GM12875 (cell line): Measurements from ENCODE around the gene GNS.
A peak's percentile ranks its signal among the peaks of the same experiment; 100 is the strongest.

ENCODE experiments used
- H3K4me3 ChIP-seq: one replicate; pipeline ENCODE4 v1.5.1; 2011; ENCODE audit warnings: low read depth, low read length, control low read depth
- CTCF ChIP-seq: IDR thresholded peaks from 2 replicates; pipeline ENCODE4 v1.5.1; 2011; ENCODE audit warnings: low read depth, mild to moderate bottlenecking, control low read depth, inconsistent platforms, low read length, moderate library complexity, borderline replicate concordance; ENCODE audit not compliant: insufficient read depth

The GNS gene

GRCh38 chr12:64670919-64671639 lies 88.1 kb downstream of the GNS start:
- no peak overlapping the region for H3K4me3 ChIP-seq
- no peak for TF ChIP-seq CTCF

- no peak overlapping the region for H3K4me3 ChIP-seq
- TF ChIP-seq CTCF: no peak
Measured at GRCh38 chr12:64670019-64670418, 89.2 kb downstream of the GNS start.

- TF ChIP-seq CTCF: no peak
- H3K4me3 ChIP-seq: peak overlapping the region; percentile 30
Measured at GRCh38 chr12:64669270-64669842, 89.8 kb downstream of the GNS start.

GRCh38 chr12:64667793-64668192 lies 91.4 kb downstream of the GNS start:
- no peak overlapping the region for H3K4me3 ChIP-seq
- no peak for TF ChIP-seq CTCF

- TF ChIP-seq CTCF: no peak
- no peak overlapping the region for H3K4me3 ChIP-seq
Measured at GRCh38 chr12:64666054-64666914, 92.9 kb downstream of the GNS start.

- H3K4me3 ChIP-seq: no peak overlapping the region
- TF ChIP-seq CTCF: no peak
Measured at GRCh38 chr12:64665514-64665913, 93.7 kb downstream of the GNS start.
